Neural cell (in vitro differentiated cells): ENCODE data around the gene CLCNKA.
"Not testable (repeated sequence)": the region's sequence is repeated elsewhere in the genome, so short reads cannot be mapped to it uniquely, and the experiment has no call there.

Source experiments
- EP300 ChIP-seq: fragments of 450-650 bp; conservative IDR thresholded peaks from 2 replicates; pipeline ENCODE4 v1.6.1; 2014; ENCODE audit warnings: antibody characterized with exemption, mild to moderate bottlenecking, moderate library complexity; ENCODE audit not compliant: poor library complexity, severe bottlenecking
- EZH2 ChIP-seq: fragments of 200-600, 300-800 bp; shearing (Covaris generic), sonication (generic); IDR thresholded peaks from 2 replicates; pipeline ENCODE4 v1.6.1; 2014; ENCODE audit warnings: antibody characterized with exemption, low read length, borderline replicate concordance, mild to moderate bottlenecking; ENCODE audit not compliant: insufficient read depth, poor library complexity, severe bottlenecking
- POLR2AphosphoS5 ChIP-seq: IDR thresholded peaks from 2 replicates; pipeline ENCODE4 v1.6.1; 2012
- RAD21 ChIP-seq: fragments of 450-650 bp; conservative IDR thresholded peaks from 2 replicates; pipeline ENCODE4 v1.6.1; 2014; ENCODE audit warnings: antibody characterized with exemption, mild to moderate bottlenecking, moderate library complexity
- SMC3 ChIP-seq: fragments of 450-650 bp; conservative IDR thresholded peaks from 2 replicates; pipeline ENCODE4 v1.6.1; 2014; ENCODE audit warnings: antibody characterized with exemption, mild to moderate bottlenecking, moderate library complexity; ENCODE audit not compliant: poor library complexity
- TAF1 ChIP-seq: IDR thresholded peaks from 2 replicates; pipeline ENCODE4 v1.6.1; 2012; ENCODE audit warnings: low read depth
- TF ChIP-seq, protein P1 (sequence below): fragments of 450-650 bp; IDR thresholded peaks from 2 replicates; pipeline ENCODE4 v1.5.1; 2014; ENCODE audit warnings: antibody characterized with exemption, mild to moderate bottlenecking, moderate library complexity; ENCODE audit not compliant: poor library complexity, severe bottlenecking

DNA sequence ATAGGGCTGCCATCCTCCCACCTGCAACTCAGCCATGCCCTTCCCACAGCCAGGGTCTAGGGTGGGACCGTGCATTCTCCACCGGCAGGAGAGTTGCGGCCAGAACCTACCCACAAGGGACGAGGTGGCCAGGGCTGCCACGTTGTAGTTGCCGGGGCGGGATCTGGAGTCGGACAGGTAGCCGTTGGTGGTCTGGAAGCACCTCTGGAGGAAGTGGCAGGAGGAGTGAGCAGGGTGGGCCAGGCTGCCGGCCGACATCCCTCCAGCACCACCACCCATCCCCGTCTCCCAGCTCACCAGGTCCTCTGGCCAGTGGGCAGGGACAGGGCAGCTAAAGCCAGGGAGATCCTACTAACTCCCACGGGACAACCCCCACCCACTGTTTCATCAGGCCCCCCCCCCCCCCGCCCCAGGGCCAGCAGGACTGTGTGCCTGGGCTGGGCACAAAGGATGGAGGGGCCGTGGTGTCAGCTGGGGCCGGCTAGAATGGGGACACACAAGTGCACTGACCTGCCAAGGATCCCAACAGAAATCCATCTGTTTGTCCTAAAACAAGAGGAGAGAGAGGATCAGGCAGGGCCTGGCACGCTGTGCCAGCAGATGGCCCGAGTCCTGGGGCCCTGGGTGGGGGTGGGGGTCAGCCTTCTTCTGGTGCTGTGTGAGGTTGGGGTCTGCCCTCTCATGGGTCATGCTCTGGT, 40.3 kb downstream of the CLCNKA start:
- TF ChIP-seq, protein P1, sequence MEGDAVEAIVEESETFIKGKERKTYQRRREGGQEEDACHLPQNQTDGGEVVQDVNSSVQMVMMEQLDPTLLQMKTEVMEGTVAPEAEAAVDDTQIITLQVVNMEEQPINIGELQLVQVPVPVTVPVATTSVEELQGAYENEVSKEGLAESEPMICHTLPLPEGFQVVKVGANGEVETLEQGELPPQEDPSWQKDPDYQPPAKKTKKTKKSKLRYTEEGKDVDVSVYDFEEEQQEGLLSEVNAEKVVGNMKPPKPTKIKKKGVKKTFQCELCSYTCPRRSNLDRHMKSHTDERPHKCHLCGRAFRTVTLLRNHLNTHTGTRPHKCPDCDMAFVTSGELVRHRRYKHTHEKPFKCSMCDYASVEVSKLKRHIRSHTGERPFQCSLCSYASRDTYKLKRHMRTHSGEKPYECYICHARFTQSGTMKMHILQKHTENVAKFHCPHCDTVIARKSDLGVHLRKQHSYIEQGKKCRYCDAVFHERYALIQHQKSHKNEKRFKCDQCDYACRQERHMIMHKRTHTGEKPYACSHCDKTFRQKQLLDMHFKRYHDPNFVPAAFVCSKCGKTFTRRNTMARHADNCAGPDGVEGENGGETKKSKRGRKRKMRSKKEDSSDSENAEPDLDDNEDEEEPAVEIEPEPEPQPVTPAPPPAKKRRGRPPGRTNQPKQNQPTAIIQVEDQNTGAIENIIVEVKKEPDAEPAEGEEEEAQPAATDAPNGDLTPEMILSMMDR = not testable (repeated sequence)
- TF ChIP-seq EZH2, RAD21, EP300, POLR2AphosphoS5, SMC3, TAF1: not testable (repeated sequence)
